22Rv1 (cell line): ENCODE measurements around the gene IAH1.

ENCODE experiments used
- H3K27ac ChIP-seq: fragments of 450-650 bp; 2 replicates; pipeline ENCODE4 v1.5.1; 2017
- ZFX ChIP-seq: fragments of 450-650 bp; IDR thresholded peaks from 2 replicates; pipeline ENCODE4 v1.6.1; 2017; ENCODE audit warnings: antibody characterized with exemption, borderline replicate concordance
- TF ChIP-seq, protein P1 (sequence below): fragments of 450-650 bp; IDR thresholded peaks from 2 replicates; pipeline ENCODE4 v1.5.1; 2017; ENCODE audit warnings: mild to moderate bottlenecking

The IAH1 gene

DNA sequence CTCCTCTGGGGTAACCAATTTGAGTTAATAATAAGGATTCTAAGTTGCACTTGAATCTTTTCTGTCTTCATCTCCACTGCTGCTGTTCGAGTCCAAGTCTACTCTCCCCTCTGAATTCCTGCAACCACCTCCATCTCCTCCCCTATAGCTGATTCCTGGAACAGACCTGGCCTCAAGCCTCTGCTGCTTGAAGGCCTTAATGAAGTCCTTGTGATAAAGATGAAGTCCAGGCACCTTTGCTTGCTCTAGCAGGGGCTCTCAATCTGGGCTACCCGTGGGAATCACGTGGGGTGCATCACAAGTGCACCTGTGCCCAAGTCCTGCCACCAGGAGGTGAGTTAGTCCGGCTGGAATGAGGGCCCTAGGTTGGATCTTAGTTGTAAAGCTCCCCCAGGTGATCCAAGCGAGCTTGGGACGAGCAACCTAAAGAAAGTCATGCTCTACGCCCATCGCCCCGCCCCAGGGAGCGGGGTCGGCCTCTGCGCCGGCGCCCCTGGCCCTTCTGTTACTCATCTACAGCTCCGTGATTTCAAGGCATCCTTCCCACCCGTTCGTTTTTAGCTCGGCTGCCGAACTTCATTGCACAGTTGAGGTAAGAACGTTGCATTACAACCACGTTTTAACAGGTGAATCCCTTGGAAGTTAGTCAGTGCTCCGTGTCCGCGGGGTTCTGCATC lies 905 bp upstream of the IAH1 start:
- H3K27ac ChIP-seq: peak overlapping the region; percentile 90
- TF ChIP-seq, protein P1, sequence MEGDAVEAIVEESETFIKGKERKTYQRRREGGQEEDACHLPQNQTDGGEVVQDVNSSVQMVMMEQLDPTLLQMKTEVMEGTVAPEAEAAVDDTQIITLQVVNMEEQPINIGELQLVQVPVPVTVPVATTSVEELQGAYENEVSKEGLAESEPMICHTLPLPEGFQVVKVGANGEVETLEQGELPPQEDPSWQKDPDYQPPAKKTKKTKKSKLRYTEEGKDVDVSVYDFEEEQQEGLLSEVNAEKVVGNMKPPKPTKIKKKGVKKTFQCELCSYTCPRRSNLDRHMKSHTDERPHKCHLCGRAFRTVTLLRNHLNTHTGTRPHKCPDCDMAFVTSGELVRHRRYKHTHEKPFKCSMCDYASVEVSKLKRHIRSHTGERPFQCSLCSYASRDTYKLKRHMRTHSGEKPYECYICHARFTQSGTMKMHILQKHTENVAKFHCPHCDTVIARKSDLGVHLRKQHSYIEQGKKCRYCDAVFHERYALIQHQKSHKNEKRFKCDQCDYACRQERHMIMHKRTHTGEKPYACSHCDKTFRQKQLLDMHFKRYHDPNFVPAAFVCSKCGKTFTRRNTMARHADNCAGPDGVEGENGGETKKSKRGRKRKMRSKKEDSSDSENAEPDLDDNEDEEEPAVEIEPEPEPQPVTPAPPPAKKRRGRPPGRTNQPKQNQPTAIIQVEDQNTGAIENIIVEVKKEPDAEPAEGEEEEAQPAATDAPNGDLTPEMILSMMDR: no peak
- TF ChIP-seq ZFX: no peak

DNA sequence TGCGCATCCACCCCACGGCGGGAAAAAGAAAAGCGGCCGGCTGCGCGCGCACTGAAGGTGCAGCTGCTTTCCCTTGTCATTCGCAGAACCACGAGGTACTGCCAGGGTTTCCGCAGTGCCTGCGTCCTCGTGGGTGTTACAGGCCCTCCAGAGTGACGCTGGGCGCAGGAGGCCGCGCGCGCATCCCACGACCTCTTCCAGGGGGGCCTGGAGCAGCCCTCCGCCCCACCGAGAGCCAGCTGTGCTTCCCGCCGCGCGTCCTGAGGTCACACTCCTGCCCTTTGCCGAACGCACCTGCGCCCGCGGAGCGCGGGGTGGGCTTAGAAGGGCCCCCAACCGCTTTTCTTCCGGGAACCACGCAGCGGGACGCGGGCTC lies 378 bp upstream of the IAH1 start:
- H3K27ac ChIP-seq: peak overlapping the region; percentile 90

DNA sequence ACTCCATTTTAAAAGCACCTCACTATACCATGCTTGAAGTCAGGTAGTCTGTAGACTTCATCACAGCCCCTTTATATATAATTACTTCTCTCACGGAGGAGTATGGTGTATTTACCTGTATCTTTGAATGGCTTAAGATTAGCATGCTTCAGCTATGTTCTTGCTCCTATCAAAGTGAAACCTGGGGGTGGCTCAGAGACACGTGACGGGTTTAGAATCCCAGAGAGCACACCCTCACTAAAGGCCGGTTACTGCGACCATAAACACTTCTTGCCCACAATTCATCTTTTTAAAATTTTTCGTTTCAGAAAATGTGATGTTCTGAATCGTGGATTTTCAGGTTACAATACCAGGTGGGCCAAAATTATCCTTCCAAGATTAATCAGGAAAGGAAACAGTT lies 3.6 kb downstream of the IAH1 start:
- H3K27ac ChIP-seq: no peak overlapping the region; the same call in 1 of the 2 replicates

More for the DNA sequence above, 378 bp upstream of the IAH1 start:
- TF ChIP-seq ZFX: no peak
- TF ChIP-seq, protein P1: no peak

DNA sequence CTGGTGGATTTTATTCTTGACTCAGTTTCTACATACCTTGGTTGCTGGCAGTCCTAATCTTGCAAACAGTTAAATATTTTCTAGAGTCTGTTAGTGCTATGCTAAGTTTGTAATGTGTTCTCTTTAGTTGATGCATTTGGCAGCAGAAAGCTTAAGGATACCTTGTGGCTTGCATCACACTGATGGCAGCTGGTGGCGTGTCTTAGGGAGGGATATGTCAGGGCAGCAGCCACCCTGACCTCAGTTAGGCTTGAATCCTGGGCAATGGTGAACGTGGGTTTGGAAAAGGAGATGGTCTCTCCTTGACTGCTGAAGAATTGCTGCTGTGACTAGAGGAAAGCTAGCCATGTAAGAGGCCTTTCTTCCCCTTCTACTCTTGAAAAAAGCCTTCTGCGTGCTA lies 4.2 kb downstream of the IAH1 start:
- no peak for TF ChIP-seq ZFX
- TF ChIP-seq, protein P1: no peak
- no peak overlapping the region for H3K27ac ChIP-seq

More for the DNA sequence above, 3.6 kb downstream of the IAH1 start:
- TF ChIP-seq, protein P1: no peak
- TF ChIP-seq ZFX: no peak

DNA sequence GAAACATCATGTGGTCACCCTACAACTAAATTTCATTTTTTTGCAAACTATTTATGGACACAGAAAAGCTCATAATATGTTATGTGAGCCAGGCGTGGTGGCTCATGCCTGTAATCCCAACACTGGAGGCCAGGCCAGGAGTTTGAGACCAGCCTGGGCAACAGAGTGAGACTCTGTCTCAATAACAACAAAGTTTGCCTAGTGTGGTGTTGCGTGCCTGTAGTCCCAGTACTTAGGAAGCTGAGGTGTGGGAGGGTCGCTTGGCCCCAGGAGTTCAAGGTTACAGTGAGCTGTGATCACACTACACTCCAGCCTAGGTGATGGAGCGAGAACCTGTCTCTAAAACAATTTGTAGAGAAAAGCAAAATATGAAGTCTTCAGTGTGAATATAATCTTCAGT lies 5.8 kb downstream of the IAH1 start:
- no peak for TF ChIP-seq ZFX
- TF ChIP-seq, protein P1: no peak
- H3K27ac ChIP-seq: no peak overlapping the region

DNA sequence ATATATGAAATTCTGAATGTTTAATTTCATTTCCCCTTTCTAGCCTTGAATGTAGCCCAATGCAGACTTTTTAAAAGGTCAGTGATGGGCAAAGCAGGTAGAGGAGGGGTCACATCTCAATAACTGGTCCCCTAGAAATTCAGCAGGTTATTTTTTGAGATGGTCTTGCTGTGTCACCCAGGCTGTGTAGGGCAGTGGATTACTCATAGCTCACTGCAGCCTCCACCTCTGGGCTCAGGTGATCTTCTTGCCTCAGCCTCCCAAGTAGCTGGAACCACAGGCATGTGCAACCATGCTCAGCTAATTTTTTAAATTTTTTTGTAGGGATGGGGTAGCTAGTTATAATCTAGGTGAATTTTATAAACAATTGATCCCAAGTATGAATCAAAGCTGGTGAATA lies 8.8 kb downstream of the IAH1 start:
- no peak overlapping the region for H3K27ac ChIP-seq
- TF ChIP-seq, protein P1: no peak
- no peak for TF ChIP-seq ZFX

DNA sequence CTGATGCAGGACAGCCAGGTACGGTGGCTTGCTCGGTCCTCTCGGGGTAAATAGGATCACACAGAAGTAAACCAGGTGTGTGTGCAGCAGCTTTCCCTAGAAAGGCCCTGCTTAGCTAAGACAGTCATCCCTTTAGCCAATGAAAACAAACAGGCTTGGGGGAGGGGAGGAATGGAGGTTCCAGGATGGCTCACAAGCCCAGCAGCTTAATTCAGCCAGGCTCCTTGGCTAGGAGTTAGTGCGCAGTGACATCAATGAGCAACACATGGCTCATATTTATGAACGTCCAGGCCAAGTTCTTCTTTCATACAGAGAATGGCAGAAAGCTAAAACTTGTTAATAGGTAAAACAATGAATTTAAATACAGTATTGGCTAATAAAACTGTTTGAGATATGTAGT lies 10.2 kb downstream of the IAH1 start:
- no peak overlapping the region for H3K27ac ChIP-seq
- TF ChIP-seq, protein P1: no peak
- no peak for TF ChIP-seq ZFX
